ENCODE data around the gene TSPAN5.
"Not testable (repeated sequence)": the region's sequence is repeated elsewhere in the genome, so short reads cannot be mapped to it uniquely, and the experiment has no call there.

TSPAN5 gene

GRCh38 chr4:98658287-98659105 lies at the start of gene TSPAN5:
TSPAN5 (minus strand) TSS chr4:98658611.
- DNase-seq (ENCODE audit: low read depth): peak; percentile 62

- DNase-seq (ENCODE audit: low read depth): no peak
Observed at GRCh38 chr4:98706935-98707334, 48.5 kb upstream of the TSPAN5 start.

DNA sequence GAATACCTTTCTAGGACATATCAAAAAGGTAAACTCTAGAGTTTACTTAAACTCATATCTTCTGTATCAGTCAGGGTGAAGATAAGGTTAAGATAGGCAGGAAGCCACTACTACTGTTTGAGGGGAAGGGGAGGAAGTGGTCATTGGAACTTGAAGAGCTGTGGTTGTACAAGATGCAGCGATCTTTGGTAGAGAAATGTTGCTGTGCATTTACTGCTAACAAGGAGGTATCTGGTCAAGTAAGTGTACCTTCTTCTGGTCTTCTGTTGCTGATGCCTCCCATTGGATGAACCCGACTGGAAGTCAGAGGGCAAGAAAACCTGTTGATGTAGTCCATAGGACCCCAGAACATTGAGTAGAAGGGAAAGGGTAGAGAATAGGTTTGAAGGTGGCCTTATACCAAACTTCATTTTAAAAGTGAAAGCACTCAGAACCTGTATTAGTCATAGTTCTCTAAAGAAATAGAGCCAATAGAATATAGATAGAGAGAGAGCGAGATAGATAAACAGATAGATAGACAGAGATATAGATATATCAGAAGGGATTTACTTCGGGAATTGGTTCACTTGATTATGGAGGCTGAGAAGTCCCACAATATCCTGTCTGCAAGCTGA lies 47.9 kb upstream of the TSPAN5 start:
- DNase-seq (ENCODE audit: low read depth): no peak

DNA sequence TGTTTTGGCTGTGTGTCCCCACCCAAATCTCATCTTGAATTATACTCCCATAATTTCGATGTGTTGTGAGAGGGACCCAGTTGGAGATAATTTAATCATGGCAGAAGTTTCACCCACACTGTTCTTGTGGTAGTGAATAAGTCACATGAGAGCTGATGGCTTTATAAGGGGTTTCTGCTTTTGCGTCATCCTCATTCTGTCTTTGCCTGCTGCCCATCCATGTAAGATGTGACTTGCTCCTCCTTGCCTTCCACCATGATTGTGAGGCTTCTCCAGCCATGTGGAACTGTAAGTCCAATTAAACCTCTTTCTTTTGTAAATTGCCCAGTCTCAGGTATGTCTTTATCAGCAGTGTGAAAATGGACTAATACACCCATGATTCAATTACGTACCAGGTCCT lies 47.2 kb upstream of the TSPAN5 start:
- DNase-seq (ENCODE audit: low read depth): not testable (repeated sequence)

DNA sequence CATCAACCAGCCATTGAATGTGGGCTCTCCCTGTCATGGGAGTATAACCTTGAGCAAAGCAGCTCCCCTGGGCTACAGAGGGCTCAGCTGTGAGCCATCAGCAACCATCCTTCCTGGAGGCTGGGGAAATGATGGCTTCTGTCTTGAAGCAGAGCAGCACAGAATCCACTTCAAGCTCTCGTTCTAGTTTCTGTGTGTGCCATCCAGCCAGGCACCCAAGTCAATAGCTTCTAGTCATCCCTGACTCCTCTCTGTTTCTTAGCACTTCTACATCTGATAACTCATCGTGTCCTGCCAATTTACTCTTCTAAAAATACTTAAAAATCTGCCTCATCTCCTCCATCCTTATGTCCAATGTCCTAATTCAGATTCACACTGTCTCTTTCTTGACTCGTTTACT lies 42.2 kb upstream of the TSPAN5 start:
- no peak for DNase-seq (ENCODE audit: low read depth)

GRCh38 chr4:98694076-98694475 lies 35.7 kb upstream of the TSPAN5 start:
- DNase-seq (ENCODE audit: low read depth): no peak

DNA sequence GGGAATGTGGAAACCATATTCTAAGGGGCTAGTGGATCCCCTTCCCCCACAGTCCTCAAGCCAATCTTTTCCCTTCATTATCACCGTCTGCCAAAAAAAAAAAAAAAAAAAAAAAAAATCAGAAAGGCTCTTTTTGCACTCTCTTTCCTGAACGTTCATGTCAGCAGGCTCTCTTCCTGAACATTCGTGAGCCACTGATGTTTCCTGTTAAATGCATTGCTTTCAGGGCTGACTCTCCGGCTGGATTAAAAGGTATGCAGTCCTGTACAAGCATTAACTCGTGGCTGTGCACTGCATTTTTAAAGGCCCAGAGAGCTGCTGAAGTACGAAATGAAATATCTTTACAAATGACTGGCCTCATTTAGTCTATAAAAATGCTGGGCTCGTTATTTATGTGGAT lies 34.0 kb upstream of the TSPAN5 start:
- no peak for DNase-seq (ENCODE audit: low read depth)

GRCh38 chr4:98691588-98691987 lies 33.2 kb upstream of the TSPAN5 start:
- DNase-seq (ENCODE audit: low read depth): no peak

DNA sequence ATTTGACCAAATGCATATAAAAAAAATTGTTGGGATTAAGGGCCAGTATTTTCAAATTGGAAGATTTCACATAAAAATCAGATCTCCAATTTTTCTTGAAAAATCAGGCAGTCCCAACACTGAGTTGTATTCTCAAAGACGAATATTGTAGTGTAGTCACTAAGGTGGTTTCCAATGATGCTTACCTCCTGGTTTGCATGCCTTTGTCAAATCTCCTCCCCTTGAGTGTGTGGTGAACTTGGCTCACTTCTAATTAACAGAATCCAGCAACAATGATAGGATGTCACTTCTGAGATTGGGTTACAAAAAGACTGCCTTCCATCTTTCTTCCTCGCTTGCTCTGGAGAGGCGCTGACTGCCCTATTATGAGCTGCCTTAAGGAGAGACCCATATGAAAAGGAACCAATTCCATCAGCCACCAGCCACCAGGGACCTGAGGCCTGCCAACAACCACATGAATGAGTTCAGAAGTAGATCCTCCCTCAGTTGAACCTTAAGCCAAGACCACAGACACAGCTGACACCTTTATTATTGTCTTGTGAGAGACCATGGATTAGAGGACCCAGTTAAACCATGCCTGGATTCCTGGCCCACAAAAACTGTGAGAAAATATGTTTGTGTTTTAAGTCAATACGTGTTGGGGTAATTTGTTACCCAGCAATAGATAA lies 31.2 kb upstream of the TSPAN5 start:
- DNase-seq (ENCODE audit: low read depth): no peak

- peak; percentile 20 for DNase-seq (ENCODE audit: low read depth)
Observed at GRCh38 chr4:98688411-98689290, 30.2 kb upstream of the TSPAN5 start.

GRCh38 chr4:98687876-98688275 lies 29.5 kb upstream of the TSPAN5 start:
- no peak for DNase-seq (ENCODE audit: low read depth)

GRCh38 chr4:98686847-98687246 lies 28.4 kb upstream of the TSPAN5 start:
- no peak for DNase-seq (ENCODE audit: low read depth)

GRCh38 chr4:98686043-98686707 lies 27.8 kb upstream of the TSPAN5 start:
- no peak for DNase-seq (ENCODE audit: low read depth)

DNA sequence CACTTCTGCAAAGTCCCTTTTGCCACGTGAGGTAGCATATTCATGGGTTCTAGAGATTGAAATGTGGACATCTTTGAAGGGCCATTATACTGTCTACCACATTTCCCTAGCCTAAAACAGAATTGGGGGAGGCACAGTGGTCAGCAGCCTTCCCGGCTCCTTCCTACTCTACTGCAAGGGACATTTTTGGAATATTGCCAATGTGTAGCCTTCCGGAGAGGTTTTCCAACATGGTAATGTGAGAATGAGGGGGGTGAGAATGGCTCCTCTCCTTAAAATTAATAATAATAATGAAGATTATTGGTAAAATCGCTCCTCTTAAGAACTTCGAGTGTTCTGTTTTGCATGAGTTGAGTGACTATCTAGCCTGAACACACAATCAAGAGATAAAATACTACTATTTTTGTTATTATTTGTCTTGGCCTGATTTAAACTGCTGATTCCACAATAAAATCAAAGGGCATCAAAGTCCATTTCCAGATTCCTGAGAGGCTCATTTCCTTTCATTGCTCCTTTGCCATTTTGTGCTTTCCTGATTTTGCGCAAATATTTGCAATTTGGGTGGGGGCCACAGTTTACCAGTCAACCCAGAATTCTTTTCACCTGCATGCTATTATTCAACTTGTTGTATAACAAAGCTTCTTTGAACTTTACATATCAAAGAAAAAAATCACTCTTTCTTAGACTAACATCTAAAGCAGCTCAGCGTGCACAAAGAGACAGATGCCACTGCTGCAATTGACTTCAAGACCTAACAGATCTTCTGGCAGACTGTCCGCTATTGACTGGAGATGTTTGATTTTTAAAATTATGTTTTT lies 27.0 kb upstream of the TSPAN5 start:
- DNase-seq (ENCODE audit: low read depth): no peak

DNA sequence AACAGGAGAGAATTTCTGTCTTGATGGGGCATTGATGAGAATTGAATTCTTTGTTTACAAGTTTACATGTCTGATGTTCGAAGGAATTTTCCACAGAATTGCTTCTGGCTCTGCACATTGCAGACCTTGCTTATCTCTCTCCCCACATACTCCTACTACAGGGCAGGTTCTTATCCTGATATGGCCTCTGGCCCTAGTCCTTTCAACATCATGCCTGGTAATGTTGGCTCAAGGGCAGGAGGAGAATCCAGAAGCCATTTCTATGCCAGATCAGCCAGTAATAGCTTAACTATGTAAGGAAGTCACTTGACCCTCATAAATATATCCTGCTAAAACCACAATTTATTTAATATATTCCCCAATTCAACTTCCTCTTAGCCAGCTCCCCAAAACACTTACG lies 24.3 kb upstream of the TSPAN5 start:
- DNase-seq (ENCODE audit: low read depth): no peak

DNA sequence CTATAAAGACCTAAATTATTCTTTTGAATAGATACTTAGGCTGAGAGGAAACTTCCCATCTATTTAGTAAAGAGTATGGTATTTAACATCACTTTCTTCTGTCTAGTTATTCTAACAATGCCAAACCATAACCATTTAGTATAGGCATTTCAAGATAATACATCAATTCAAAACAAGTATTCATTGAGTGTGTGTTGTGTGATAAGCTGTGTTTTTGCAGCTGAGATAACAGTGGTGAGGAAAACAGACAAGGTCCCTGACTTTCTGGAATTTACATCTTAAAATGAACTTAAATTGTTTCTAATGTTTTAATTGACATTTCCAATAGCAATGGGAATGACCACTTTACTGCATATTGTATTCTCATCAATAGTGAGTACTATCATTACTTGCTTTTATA lies 22.4 kb upstream of the TSPAN5 start:
- no peak for DNase-seq (ENCODE audit: low read depth)

DNA sequence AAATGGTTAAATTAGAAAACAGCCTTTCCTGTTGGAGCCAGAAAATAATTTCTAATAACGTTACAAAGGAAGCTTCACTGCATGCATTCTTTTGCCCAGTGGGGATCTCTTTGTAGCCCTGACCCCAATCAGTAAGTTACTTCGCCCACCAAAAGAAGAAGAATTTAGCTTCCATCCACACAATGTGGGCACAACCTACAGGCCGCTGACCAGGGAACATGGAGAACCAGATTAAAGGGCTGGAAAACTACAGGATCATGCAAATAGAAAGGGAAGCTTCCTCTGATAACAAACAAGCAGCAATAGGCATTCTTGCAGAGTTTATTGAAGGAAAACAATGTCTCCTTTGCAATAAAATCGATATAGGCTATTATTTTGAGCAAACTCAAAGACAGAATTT lies 21.3 kb upstream of the TSPAN5 start:
- DNase-seq (ENCODE audit: low read depth): no peak

- DNase-seq (ENCODE audit: low read depth): no peak
Observed at GRCh38 chr4:98677799-98678198, 19.4 kb upstream of the TSPAN5 start.

- no peak for DNase-seq (ENCODE audit: low read depth)
Observed at GRCh38 chr4:98674404-98675173, 16.2 kb upstream of the TSPAN5 start.

DNA sequence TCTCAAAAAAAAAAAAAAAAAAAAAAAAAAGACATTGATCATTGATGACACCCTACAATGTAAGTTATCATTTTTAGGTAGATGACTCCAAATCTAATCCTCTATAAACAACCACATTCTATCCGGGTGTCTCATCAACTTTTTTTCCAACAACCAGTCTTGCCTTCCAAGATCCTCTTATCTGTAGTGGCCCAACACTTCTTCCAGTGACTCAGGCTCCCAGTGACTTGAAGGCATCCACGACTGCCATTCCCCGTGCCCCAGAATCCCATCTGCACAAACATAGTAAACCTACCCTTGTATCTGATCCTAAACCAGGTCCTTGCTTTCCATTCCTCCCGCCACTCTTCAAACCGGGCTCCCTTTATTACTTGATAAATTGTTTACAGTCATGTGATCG lies 15.6 kb upstream of the TSPAN5 start:
- no peak for DNase-seq (ENCODE audit: low read depth)
